GM18499 (cell line): ENCODE results near the gene ENC1.

Experiments
- ATAC-seq: cut with Tn5 transposase; IDR thresholded peaks from one replicate; pipeline ENCODE4 v1.9.1; 2021; ENCODE audit warnings: moderate number of reproducible peaks; ENCODE audit not compliant: insufficient read depth, unreplicated experiment

ENC1 gene

GRCh38 chr5:74616236-74617146 is 24.0 kb downstream of the ENC1 start:
- no peak for ATAC-seq

DNA sequence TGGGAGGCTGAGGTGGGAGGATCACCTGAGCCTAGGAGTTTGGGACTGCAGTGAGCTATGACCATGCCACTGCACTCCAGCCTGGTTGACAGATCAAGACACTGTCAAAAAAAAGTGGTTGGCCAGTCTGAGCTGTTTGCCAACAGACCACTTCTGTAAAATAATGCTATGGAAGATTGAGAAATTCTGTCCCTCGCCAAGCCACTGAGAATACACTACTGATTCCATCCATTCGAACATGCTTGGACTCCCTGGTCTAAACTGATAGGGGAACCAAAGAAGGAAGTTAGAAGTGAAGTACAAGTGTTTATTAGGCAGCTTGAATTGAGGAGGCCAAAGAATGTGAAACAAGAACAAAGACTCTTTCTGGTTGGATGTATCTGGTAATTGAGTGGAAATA is 27.2 kb downstream of the ENC1 start:
- no peak for ATAC-seq

GRCh38 chr5:74612045-74612444 is 28.5 kb downstream of the ENC1 start:
- ATAC-seq = no peak

GRCh38 chr5:74608736-74609601 is 31.6 kb downstream of the ENC1 start:
- ATAC-seq = no peak

- ATAC-seq = no peak
Observed at GRCh38 chr5:74605759-74606158, 34.8 kb downstream of the ENC1 start.

GRCh38 chr5:74603376-74603775 is 37.2 kb downstream of the ENC1 start:
- no peak for ATAC-seq

DNA sequence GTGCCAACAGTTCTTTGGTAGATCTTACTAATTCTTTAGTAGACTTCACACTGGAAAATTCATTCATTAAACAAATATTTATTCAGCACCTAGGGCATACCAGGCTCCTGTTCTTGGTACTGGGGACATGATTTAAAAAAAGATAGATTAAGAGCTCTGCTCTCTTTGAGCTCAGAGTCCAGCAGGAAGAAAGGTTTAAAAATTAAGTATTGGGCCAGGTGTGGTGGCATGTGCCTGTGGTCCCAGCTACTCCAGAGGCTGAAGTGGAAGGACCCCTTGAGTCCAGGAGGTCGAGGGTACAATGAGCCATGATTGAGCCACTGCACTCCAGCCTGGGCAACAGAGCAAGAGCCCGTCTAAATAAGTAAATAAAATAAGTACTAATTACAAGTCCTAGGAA is 41.4 kb downstream of the ENC1 start:
- no peak for ATAC-seq

- ATAC-seq = no peak
Observed at GRCh38 chr5:74598731-74599130, 41.8 kb downstream of the ENC1 start.

DNA sequence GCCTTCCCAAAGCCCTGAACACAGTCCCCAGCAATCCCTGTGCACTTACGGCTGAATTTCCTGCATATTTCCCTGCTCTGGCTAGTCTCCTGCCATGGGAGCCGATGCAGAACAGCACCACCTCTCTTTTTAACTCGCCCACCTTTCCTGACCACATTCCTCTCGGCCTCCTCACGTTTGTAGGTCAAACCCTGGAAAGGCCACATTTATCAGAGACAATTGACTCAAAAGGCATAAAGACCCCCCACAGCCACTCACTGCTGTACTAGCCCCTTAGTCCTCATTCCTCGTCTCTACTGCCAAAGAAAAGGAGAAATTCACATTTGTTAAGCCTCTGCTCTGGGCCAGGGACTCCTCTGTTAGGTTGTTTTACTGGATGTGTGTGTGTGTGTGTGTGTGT is 43.6 kb downstream of the ENC1 start:
- ATAC-seq = no peak

DNA sequence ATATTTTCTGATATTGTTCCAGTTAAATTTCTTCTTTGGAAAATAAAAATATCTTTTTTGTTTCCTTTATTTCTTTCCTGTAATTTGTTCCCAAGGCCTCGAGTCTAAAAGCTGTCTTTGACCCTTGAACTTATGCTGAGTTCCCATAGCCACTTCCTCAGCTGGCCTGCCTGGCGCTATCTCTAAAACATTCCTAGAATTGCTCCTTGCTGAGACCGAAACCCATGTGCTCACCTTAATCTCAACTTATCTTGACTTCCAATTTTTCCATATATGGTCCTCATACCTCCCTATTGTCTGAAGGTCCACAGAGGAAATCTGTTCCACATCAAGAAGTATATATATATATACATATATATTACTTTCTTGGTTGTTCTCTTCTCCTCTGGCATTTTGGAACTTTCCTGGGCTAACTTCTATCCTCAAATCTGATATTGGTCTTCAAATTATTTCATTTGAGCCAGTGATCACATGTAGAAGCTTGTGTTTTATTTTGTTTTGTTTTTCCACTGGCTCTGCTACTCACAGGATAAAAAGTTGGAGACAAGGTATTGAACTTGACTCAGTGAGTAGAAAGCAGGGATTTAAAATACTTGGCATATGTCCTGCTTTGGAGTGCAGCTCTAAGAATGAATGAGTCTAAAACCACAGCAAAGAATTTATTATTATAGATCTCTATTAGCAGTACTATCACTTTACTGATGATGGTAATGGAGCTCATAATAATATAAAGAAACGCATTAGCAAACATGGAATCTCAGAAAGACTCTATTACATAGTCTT is 45.2 kb downstream of the ENC1 start:
- no peak for ATAC-seq

- ATAC-seq = no peak
Observed at GRCh38 chr5:74594137-74595040, 46.1 kb downstream of the ENC1 start.

- ATAC-seq = no peak
Observed at GRCh38 chr5:74589204-74590056, 51.1 kb downstream of the ENC1 start.

- ATAC-seq = no peak
Observed at GRCh38 chr5:74588415-74588814, 52.1 kb downstream of the ENC1 start.

DNA sequence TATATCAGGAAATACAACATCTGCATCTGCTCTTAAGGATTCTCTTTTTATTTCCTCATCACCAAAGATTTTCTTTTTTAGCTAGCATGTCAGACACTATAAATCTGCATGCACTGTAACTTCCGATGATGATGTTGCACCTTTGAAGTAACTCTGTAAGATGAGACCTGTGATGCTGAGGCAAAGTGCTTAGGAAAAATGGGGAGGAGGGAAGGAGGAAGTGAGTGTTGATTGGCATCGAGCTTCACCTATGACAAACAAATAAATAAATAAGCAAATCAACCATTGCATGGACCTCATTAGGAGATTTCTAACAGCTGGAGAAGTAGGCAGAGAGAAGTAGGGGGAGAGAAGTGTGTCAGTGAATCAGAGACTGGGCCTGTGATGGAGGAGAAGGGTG is 52.6 kb downstream of the ENC1 start:
- ATAC-seq = no peak

GRCh38 chr5:74587300-74587699 is 53.2 kb downstream of the ENC1 start:
- ATAC-seq = no peak

- no peak for ATAC-seq
Observed at GRCh38 chr5:74586856-74587255, 53.7 kb downstream of the ENC1 start.

GRCh38 chr5:74582853-74583252 is 57.7 kb downstream of the ENC1 start:
- no peak for ATAC-seq

GRCh38 chr5:74581988-74582365 is 58.6 kb downstream of the ENC1 start:
- no peak for ATAC-seq

- no peak for ATAC-seq
Observed at GRCh38 chr5:74580729-74581109, 59.8 kb downstream of the ENC1 start.
